Measurements from ENCODE around the gene GDI1.
A peak's percentile ranks its signal among the peaks of the same experiment; 100 is the strongest.

The GDI1 gene

DNA sequence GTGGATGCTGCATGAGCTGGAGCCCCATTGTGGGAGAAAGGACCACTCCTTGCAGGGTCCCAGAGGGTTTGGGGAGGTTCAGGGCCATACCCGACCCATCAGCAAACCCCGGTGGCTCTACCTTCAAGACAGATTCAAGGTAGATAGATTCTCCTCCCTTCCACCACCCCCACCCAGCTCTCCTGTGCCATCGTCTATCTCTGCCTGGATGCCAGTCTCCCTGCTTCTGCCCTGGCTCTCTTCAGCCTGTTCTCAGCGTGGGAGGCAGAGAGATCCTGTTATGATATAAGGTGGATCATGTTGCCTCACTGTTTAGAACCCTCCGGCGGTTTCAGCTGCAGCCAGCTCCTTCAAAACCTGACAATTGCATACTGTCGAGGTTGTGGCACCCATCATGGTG, 36.7 kb downstream of the GDI1 start:
- TF ChIP-seq POLR2A (IDR thresholded peaks at IDR 0.05; ENCODE audit: extremely low read depth, insufficient read length), result no peak
- no peak for DNase-seq (ENCODE audit: low read depth)
- no peak overlapping the region for H3K4me3 ChIP-seq (ENCODE audit: low read depth, low read length)

DNA sequence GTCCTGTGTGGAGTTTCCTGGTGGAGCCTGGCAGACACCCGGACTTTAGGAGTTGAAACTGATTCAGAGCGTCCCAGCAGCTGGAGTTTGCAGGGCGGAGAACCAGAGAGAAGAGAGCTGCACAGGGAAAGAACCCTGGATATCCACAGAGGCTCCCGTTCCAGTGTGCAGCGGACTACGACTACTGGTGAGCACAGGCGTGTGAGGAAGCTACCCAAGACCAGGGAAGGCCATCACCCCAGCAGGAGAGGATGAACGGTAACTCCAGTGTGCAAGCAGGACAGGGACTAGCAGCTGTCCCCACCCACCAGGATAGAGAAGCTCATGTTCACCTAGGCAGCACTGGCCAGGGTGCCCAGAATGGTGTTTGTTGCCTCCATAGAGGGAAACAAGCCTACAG, 39.9 kb downstream of the GDI1 start:
- no peak overlapping the region for H3K4me3 ChIP-seq (ENCODE audit: low read depth, low read length)
- TF ChIP-seq, protein P1, sequence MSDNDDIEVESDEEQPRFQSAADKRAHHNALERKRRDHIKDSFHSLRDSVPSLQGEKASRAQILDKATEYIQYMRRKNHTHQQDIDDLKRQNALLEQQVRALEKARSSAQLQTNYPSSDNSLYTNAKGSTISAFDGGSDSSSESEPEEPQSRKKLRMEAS (IDR thresholded peaks at IDR 0.05; ENCODE audit: low read depth, low read length), result no peak
- TF ChIP-seq, protein P2, sequence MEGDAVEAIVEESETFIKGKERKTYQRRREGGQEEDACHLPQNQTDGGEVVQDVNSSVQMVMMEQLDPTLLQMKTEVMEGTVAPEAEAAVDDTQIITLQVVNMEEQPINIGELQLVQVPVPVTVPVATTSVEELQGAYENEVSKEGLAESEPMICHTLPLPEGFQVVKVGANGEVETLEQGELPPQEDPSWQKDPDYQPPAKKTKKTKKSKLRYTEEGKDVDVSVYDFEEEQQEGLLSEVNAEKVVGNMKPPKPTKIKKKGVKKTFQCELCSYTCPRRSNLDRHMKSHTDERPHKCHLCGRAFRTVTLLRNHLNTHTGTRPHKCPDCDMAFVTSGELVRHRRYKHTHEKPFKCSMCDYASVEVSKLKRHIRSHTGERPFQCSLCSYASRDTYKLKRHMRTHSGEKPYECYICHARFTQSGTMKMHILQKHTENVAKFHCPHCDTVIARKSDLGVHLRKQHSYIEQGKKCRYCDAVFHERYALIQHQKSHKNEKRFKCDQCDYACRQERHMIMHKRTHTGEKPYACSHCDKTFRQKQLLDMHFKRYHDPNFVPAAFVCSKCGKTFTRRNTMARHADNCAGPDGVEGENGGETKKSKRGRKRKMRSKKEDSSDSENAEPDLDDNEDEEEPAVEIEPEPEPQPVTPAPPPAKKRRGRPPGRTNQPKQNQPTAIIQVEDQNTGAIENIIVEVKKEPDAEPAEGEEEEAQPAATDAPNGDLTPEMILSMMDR (IDR thresholded peaks at IDR 0.05; ENCODE audit: low read depth, low read length), result no peak
- TF ChIP-seq POLR2A (IDR thresholded peaks at IDR 0.05; ENCODE audit: extremely low read depth, insufficient read length) (no peak), MYC (IDR thresholded peaks at IDR 0.05; ENCODE audit: low read depth, low read length) (no peak)
- no peak for DNase-seq (ENCODE audit: low read depth)

DNA sequence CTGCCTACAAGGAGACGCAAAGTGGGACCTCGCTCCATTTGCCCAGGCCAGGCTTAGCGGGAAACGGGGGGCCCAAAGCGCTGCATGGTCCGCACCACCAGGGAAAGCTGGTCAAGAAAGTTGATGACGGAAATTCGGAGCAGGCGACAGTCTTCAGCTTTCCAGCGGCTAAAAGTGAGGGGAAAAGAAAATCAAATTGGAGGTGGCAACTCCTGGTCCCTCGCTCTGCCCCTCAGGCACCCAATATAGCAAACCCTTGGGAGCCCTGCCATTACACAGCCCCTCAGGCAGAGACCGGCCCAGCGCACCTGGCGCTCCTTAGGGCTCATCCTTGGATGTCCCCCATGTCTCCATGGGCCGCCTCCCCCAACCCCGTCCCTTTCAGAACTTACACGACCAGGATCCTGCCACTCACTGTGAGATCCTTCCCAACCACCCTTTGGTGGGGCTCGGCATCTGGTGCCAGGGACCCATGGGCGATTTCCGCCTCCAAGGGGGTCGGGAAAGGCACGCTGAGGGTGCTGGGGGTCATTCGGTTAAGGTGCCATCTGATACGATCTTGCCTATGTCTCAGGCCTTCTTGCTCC, 41.0 kb downstream of the GDI1 start:
- no peak for DNase-seq (ENCODE audit: low read depth)
- TF ChIP-seq POLR2A (IDR thresholded peaks at IDR 0.05; ENCODE audit: extremely low read depth, insufficient read length) (no peak), MYC (IDR thresholded peaks at IDR 0.05; ENCODE audit: low read depth, low read length) (no peak)
- TF ChIP-seq, protein P2 (IDR thresholded peaks at IDR 0.05; ENCODE audit: low read depth, low read length), result no peak
- TF ChIP-seq, protein P1 (IDR thresholded peaks at IDR 0.05; ENCODE audit: low read depth, low read length), result no peak
- H3K4me3 ChIP-seq (ENCODE audit: low read depth, low read length), result peak overlapping the region; percentile 74

DNA sequence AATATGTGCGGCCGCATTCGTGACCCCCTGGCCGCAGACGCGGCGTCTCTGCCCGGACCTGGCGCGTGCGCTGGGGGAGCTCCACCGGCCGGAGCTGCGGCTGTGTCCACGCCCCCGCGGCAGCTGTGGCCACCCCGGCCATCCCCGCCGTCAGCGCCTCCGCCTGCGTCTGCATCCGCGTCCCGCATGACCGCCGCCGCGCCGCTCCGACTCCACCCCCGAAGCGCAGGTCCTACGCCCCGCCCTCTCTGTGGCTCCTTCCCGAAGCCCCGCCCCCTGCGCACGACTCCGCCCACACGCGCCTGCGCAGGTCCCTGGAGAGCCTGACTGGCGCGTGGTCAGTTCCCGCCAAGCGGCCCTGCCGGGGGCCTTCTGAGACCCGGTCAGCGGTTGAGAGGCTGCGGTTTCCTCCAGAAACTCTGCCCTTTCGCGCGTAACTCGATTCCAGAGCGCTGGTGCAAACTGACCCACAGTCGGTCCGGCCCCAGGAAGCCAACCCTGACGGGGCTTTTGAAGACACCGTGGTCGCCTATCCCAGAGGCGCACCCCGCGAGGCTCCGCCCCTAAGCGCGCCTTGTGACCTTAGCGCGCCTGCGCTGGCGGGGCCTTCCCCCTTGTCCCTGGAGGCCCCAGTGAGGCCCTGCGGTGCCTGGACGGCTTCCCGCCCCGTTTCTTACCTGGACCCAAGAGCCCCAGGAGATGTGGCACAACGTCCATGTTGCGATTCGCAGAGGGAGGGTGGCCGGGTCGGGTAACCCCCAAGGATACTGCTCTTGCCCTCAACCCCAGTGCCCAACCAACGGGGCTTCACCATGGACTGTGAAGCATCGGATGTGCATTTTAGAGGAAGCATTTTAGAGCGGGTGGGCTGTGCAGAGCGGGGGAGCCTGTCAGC, 42.0 kb downstream of the GDI1 start, which contains the start of gene LAGE3:
Gene LAGE3, minus strand, starts transcription at position 554 of the 895 bp plus-strand sequence. Its CDS starts 366 bp downstream, at position 188.
- TF ChIP-seq POLR2A (IDR thresholded peaks at IDR 0.05; ENCODE audit: extremely low read depth, insufficient read length), result peak; percentile 71
- TF ChIP-seq MYC (IDR thresholded peaks at IDR 0.05; ENCODE audit: low read depth, low read length), result peak; percentile 84
- TF ChIP-seq, protein P2 (IDR thresholded peaks at IDR 0.05; ENCODE audit: low read depth, low read length), result no peak
- TF ChIP-seq, protein P1 (IDR thresholded peaks at IDR 0.05; ENCODE audit: low read depth, low read length), result peak; percentile 79
- peak; percentile 91 for DNase-seq (ENCODE audit: low read depth)
- H3K4me3 ChIP-seq (ENCODE audit: low read depth, low read length), result peak within 1 kb of the TSS; percentile 74

DNA sequence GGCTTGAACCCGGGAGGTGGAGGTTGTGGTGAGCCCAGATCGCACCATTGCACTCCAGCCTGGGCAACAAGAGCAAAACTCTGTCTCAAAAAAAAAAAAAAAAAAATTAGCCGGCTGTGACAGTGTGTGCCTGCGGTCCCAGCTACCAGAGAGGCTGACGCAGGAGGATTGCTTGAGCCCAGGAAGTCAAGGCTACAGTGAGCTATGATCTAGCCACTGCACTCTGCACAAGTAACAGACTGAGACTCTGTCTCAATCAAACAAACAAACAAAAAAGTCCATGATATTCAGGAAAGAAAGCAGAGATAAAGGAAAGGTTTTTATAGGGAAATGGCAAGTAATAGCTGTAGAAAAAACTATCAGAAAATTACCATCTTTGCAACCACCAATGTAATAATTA, 44.2 kb downstream of the GDI1 start:
- no peak for DNase-seq (ENCODE audit: low read depth)
- TF ChIP-seq, protein P2 (IDR thresholded peaks at IDR 0.05; ENCODE audit: low read depth, low read length), result no peak
- TF ChIP-seq MYC (IDR thresholded peaks at IDR 0.05; ENCODE audit: low read depth, low read length) (no peak), POLR2A (IDR thresholded peaks at IDR 0.05; ENCODE audit: extremely low read depth, insufficient read length) (no peak)
- TF ChIP-seq, protein P1 (IDR thresholded peaks at IDR 0.05; ENCODE audit: low read depth, low read length), result no peak
- H3K4me3 ChIP-seq (ENCODE audit: low read depth, low read length), result no peak overlapping the region

Data from NB4 (cell line).